ENCODE measurements around the gene COL4A3. TPM values are rescaled to one million over a fixed set of nuclear protein-coding genes. Genes with fewer than 3 reads are reported as not detected.

The COL4A3 gene
- total RNA-seq, 1 experiment from 2014 or later: 0.15 TPM

GRCh38 chr2:227221120-227221519, 56.7 kb downstream of the COL4A3 start:
- no peak for TF ChIP-seq CTCF (conservative IDR thresholded peaks at IDR 0.05)
- Histone ChIP-seq H3K4me2 (ENCODE audit: insufficient read depth, insufficient read length, low read length) (no peak overlapping the region), H3K14ac (ENCODE audit: insufficient read depth, low read length) (no peak overlapping the region)

More at GRCh38 chr2:227221120-227221519, 56.7 kb downstream of the COL4A3 start:
- no peak overlapping the region for H4K91ac ChIP-seq (ENCODE audit: insufficient read length, low read depth, low read length)
- H3K79me2 ChIP-seq (ENCODE audit: insufficient read depth, low read length): no peaks in the 10 kb centered on the region
- Mint-ChIP-seq H3K27me3 (ENCODE audit: low read depth) (0 out of 2 replicates have a peak, but pooled peaks cover 3% of the 10 kb centered on the region), H3K4me1 (peaks cover 6 to 10% of the 10 kb centered on the region in 2 experiments), H3K27ac (no peak overlapping the region), H3K36me3 (ENCODE audit: insufficient read depth in 1 of 3, low read depth in 3 of 3) (no peaks in the 10 kb centered on the region), H3K4me3 (no peak overlapping the region), H3K9me3 (no peaks in the 10 kb centered on the region)
- no CpG with 5 or more reads among the region's 1 CpG for WGBS (ENCODE audit: extremely low coverage, insufficient read length, low lambda C conversion rate)
- H2BK5ac ChIP-seq (ENCODE audit: insufficient read length, low read length): no peak overlapping the region
- H2BK120ac ChIP-seq (ENCODE audit: low read depth, low read length, poor library complexity, severe bottlenecking): no peak overlapping the region
- no peak overlapping the region for H4K8ac ChIP-seq (replicated peaks; ENCODE audit: insufficient read length, low read depth, low read length)
- H3K9ac ChIP-seq (ENCODE audit: extremely low read depth, insufficient read length, low read length): no peak overlapping the region
- no peak overlapping the region for H2AFZ ChIP-seq (ENCODE audit: low read length)
- no peak overlapping the region for H3K27ac ChIP-seq (ENCODE audit: insufficient read length, low read depth, low read length)
- H4K5ac ChIP-seq (ENCODE audit: insufficient read length, low read depth, low read length): no peak overlapping the region
- H4K20me1 ChIP-seq (ENCODE audit: control insufficient read depth, insufficient read depth, insufficient read length): no peaks in the 10 kb centered on the region
- no peak overlapping the region for H2AK5ac ChIP-seq (ENCODE audit: insufficient read length, low read length)
- H3K79me1 ChIP-seq (ENCODE audit: insufficient read depth, low read depth, low read length, poor library complexity, severe bottlenecking): no peaks in the 10 kb centered on the region
- no peak overlapping the region for H3K18ac ChIP-seq (ENCODE audit: insufficient read length, low read depth, low read length)
- DNase-seq: no peak
- H2BK15ac ChIP-seq (ENCODE audit: low read depth, low read length): no peak overlapping the region
- no peaks in the 10 kb centered on the region for H3K4me1 ChIP-seq (ENCODE audit: insufficient read depth, low read length)
- no peak overlapping the region for H3K23ac ChIP-seq (ENCODE audit: insufficient read length, low read depth, low read length)
- no peak overlapping the region for H2BK20ac ChIP-seq (ENCODE audit: low read depth, low read length, poor library complexity, severe bottlenecking)
- H3K9me3 ChIP-seq (ENCODE audit: control insufficient read depth, low read depth, low read length): no peaks in the 10 kb centered on the region
- no peak overlapping the region for H3K56ac ChIP-seq (ENCODE audit: insufficient read length, low read depth, low read length)
- no peak overlapping the region for H3K4ac ChIP-seq (ENCODE audit: low read depth, low read length)
- H2BK12ac ChIP-seq (ENCODE audit: insufficient read length, low read depth, low read length): no peak overlapping the region
- H3K23me2 ChIP-seq (ENCODE audit: insufficient read length, low read depth, low read length, poor library complexity, severe bottlenecking): no peaks in the 10 kb centered on the region
- H3T11ph ChIP-seq (ENCODE audit: low read length): no peak overlapping the region
- H3K27me3 ChIP-seq (ENCODE audit: insufficient read depth, low read length): no peaks in the 10 kb centered on the region
